WTC11 (cell line): ENCODE results near the gene CHTF8. TPM values are rescaled to one million over a fixed set of nuclear protein-coding genes. Genes with fewer than 3 reads are reported as not detected.

Experiments used
- ATAC-seq: fragments of 200-7000 bp; cut with Tn5 transposase; 2 replicates; pipeline ENCODE4 v1.10.0; 2021; ENCODE audit warnings: mild to moderate bottlenecking, moderate library complexity
- CTCF ChIA-PET: fragments of 300-600 bp; sonication (Branson Sonifier 250); formaldehyde crosslinking; loops from one replicate; lab custom pipeline; 2021; ENCODE audit warnings: antibody characterized with exemption; lab: Charles Lee
- POLR2A ChIA-PET: fragments of 350-600 bp; sonication (Branson Sonifier 250); formaldehyde crosslinking; loops from one replicate; lab custom pipeline; 2021; ENCODE audit warnings: antibody characterized with exemption; lab: Charles Lee
- DNase-seq: peaks from one replicate; pipeline ENCODE4 v3.0.0; 2021; ENCODE audit warnings: low spot score
- H3K27ac Mint-ChIP-seq: 2 replicates; pipeline ENCODE4 v1.8.0; 2021; ENCODE audit warnings: mixed read lengths
- H3K27me3 Mint-ChIP-seq: 2 replicates; pipeline ENCODE4 v1.8.0; 2021; ENCODE audit warnings: low read depth, mild to moderate bottlenecking, moderate library complexity, mixed read lengths
- H3K36me3 Mint-ChIP-seq: 2 replicates; pipeline ENCODE4 v1.8.0; 2021; ENCODE audit warnings: mixed read lengths
- H3K4me1 Mint-ChIP-seq: 2 replicates; pipeline ENCODE4 v1.8.0; 2022; ENCODE audit warnings: mixed read lengths
- H3K4me3 Mint-ChIP-seq: 2 replicates; pipeline ENCODE4 v1.8.0; 2021; ENCODE audit warnings: mild to moderate bottlenecking, moderate library complexity, mixed read lengths
- H3K9me3 Mint-ChIP-seq: 2 replicates; pipeline ENCODE4 v1.8.0; 2021; ENCODE audit warnings: mixed read lengths
- ATF2 ChIP-seq: sonication (generic); formaldehyde crosslinking; IDR thresholded peaks from 2 replicates; pipeline ENCODE4 v1.8.1; 2022; ENCODE audit warnings: low read depth, missing genetic modification reagents, borderline replicate concordance
- CREB1 ChIP-seq: sonication (generic); formaldehyde crosslinking; IDR thresholded peaks from 2 replicates; pipeline ENCODE4 v1.8.0; 2023; ENCODE audit warnings: mild to moderate bottlenecking, missing genetic modification reagents
- FOXK1 ChIP-seq: sonication (generic); formaldehyde crosslinking; IDR thresholded peaks from 2 replicates; pipeline ENCODE4 v1.8.0; 2022; ENCODE audit warnings: mild to moderate bottlenecking, moderate library complexity, missing genetic modification reagents
- HMGXB4 ChIP-seq: sonication (generic); formaldehyde crosslinking; IDR thresholded peaks from 2 replicates; pipeline ENCODE4 v1.8.1; 2023; ENCODE audit warnings: mild to moderate bottlenecking, moderate library complexity, missing genetic modification reagents
- MAX ChIP-seq: sonication (generic); formaldehyde crosslinking; IDR thresholded peaks from 2 replicates; pipeline ENCODE4 v1.8.0; 2022; ENCODE audit warnings: mild to moderate bottlenecking, missing genetic modification reagents
- MXD4 ChIP-seq: fragments of 250-450 bp; sonication (Bioruptor Pico); IDR thresholded peaks from 2 replicates; pipeline ENCODE4 v1.8.0; 2021; ENCODE audit warnings: mild to moderate bottlenecking, moderate library complexity, borderline replicate concordance
- NR2C2 ChIP-seq: sonication (generic); formaldehyde crosslinking; IDR thresholded peaks from 2 replicates; pipeline ENCODE4 v1.8.0; 2022; ENCODE audit warnings: mild to moderate bottlenecking, missing genetic modification reagents
- OVOL2 ChIP-seq: fragments of 250-450 bp; sonication (Bioruptor Pico); IDR thresholded peaks from 2 replicates; pipeline ENCODE4 v1.9.0; 2021; ENCODE audit warnings: mild to moderate bottlenecking, borderline replicate concordance
- PRDM15 ChIP-seq: sonication (generic); formaldehyde crosslinking; IDR thresholded peaks from 2 replicates; pipeline ENCODE4 v1.8.0; 2022; ENCODE audit warnings: missing genetic modification reagents
- RORB ChIP-seq: fragments of 250-450 bp; sonication (Bioruptor Pico); IDR thresholded peaks from 2 replicates; pipeline ENCODE4 v1.9.0; 2021; ENCODE audit warnings: mild to moderate bottlenecking
- SMAD3 ChIP-seq: sonication (generic); formaldehyde crosslinking; IDR thresholded peaks from 2 replicates; pipeline ENCODE4 v1.8.0; 2022; ENCODE audit warnings: missing genetic modification reagents, mild to moderate bottlenecking, borderline replicate concordance
- SOX15 ChIP-seq: fragments of 250-450 bp; sonication (Bioruptor Pico); IDR thresholded peaks from 2 replicates; pipeline ENCODE4 v1.9.0; 2021; ENCODE audit warnings: mild to moderate bottlenecking
- ZNF121 ChIP-seq: sonication (generic); formaldehyde crosslinking; IDR thresholded peaks from 2 replicates; pipeline ENCODE4 v1.8.0; 2023; ENCODE audit warnings: missing genetic modification reagents
- ZNF219 ChIP-seq: sonication (generic); formaldehyde crosslinking; IDR thresholded peaks from 2 replicates; pipeline ENCODE4 v1.8.0; 2023; ENCODE audit warnings: missing genetic modification reagents, mild to moderate bottlenecking, borderline replicate concordance
- ZNF423 ChIP-seq: fragments of 250-450 bp; sonication (Bioruptor Pico); IDR thresholded peaks from 2 replicates; pipeline ENCODE4 v2.1.2; 2022; ENCODE audit warnings: mild to moderate bottlenecking, moderate library complexity
- total RNA-seq: library from RNA; stranded (reverse); gene quantifications from 3 replicates; pipeline ENCODE4 v1.2.3, GENCODE V29; 2021
- TF ChIP-seq, protein P1 (sequence below): fragments of 250-450 bp; sonication (Bioruptor Pico); IDR thresholded peaks from 2 replicates; pipeline ENCODE4 v1.9.0; 2021; ENCODE audit warnings: mild to moderate bottlenecking
- TF ChIP-seq, protein P2 (sequence below): sonication (generic); formaldehyde crosslinking; IDR thresholded peaks from 2 replicates; pipeline ENCODE4 v1.8.0; 2022; ENCODE audit warnings: mild to moderate bottlenecking, missing genetic modification reagents
- TF ChIP-seq, protein P3 (sequence below): sonication (generic); formaldehyde crosslinking; IDR thresholded peaks from 2 replicates; pipeline ENCODE4 v1.8.0; 2023; ENCODE audit warnings: missing genetic modification reagents, mild to moderate bottlenecking, borderline replicate concordance
- TF ChIP-seq, protein P4 (sequence below): sonication (generic); formaldehyde crosslinking; IDR thresholded peaks from 2 replicates; pipeline ENCODE4 v1.8.0; 2022; ENCODE audit warnings: mild to moderate bottlenecking, missing genetic modification reagents

Gene CHTF8
- total RNA-seq, 1 experiment from 2014 or later: 115 TPM

- peaks cover 59% of the 10 kb centered on the region for H3K4me1 Mint-ChIP-seq
- peak; percentile 21; the same call in 1 of the 2 replicates for ATAC-seq
- no peaks in the 10 kb centered on the region for H3K36me3 Mint-ChIP-seq
- H3K4me3 Mint-ChIP-seq: no peak overlapping the region
- no peak overlapping the region for H3K27ac Mint-ChIP-seq
- peaks cover 6% of the 10 kb centered on the region; the same call in 1 of the 2 replicates for H3K27me3 Mint-ChIP-seq
- POLR2A ChIA-PET: interaction anchor here (0.6 to 1.8 kb wide), 3 partner anchors 11 to 254 kb away, joined by 3 to 7 read pairs (median 4); no protein-coding TSS in a partner anchor
- H3K9me3 Mint-ChIP-seq: no peaks in the 10 kb centered on the region
- DNase-seq: no peak
- CTCF ChIA-PET: interaction anchor here (0.7 to 2.1 kb wide), 5 partner anchors 11 to 112 kb away, joined by 3 to 7 read pairs (median 4); no protein-coding TSS in a partner anchor
- no peak for TF ChIP-seq ZNF121 (CRISPR knock-in tag)
- TF ChIP-seq HMGXB4 (CRISPR knock-in tag): no peak
- TF ChIP-seq RORB: no peak
- no peak for TF ChIP-seq FOXK1 (CRISPR knock-in tag)
- TF ChIP-seq PRDM15 (CRISPR knock-in tag): no peak
- no peak for TF ChIP-seq MAX (CRISPR knock-in tag)
- TF ChIP-seq, protein P1, sequence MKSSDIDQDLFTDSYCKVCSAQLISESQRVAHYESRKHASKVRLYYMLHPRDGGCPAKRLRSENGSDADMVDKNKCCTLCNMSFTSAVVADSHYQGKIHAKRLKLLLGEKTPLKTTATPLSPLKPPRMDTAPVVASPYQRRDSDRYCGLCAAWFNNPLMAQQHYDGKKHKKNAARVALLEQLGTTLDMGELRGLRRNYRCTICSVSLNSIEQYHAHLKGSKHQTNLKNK (CRISPR knock-in tag): no peak
- TF ChIP-seq ZNF423: no peak
- no peak for TF ChIP-seq ATF2 (CRISPR knock-in tag)
- TF ChIP-seq OVOL2 (CRISPR knock-in tag): no peak
- TF ChIP-seq, protein P2, sequence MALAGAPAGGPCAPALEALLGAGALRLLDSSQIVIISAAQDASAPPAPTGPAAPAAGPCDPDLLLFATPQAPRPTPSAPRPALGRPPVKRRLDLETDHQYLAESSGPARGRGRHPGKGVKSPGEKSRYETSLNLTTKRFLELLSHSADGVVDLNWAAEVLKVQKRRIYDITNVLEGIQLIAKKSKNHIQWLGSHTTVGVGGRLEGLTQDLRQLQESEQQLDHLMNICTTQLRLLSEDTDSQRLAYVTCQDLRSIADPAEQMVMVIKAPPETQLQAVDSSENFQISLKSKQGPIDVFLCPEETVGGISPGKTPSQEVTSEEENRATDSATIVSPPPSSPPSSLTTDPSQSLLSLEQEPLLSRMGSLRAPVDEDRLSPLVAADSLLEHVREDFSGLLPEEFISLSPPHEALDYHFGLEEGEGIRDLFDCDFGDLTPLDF (CRISPR knock-in tag): no peak
- TF ChIP-seq SMAD3 (CRISPR knock-in tag): no peak
- TF ChIP-seq, protein P3, sequence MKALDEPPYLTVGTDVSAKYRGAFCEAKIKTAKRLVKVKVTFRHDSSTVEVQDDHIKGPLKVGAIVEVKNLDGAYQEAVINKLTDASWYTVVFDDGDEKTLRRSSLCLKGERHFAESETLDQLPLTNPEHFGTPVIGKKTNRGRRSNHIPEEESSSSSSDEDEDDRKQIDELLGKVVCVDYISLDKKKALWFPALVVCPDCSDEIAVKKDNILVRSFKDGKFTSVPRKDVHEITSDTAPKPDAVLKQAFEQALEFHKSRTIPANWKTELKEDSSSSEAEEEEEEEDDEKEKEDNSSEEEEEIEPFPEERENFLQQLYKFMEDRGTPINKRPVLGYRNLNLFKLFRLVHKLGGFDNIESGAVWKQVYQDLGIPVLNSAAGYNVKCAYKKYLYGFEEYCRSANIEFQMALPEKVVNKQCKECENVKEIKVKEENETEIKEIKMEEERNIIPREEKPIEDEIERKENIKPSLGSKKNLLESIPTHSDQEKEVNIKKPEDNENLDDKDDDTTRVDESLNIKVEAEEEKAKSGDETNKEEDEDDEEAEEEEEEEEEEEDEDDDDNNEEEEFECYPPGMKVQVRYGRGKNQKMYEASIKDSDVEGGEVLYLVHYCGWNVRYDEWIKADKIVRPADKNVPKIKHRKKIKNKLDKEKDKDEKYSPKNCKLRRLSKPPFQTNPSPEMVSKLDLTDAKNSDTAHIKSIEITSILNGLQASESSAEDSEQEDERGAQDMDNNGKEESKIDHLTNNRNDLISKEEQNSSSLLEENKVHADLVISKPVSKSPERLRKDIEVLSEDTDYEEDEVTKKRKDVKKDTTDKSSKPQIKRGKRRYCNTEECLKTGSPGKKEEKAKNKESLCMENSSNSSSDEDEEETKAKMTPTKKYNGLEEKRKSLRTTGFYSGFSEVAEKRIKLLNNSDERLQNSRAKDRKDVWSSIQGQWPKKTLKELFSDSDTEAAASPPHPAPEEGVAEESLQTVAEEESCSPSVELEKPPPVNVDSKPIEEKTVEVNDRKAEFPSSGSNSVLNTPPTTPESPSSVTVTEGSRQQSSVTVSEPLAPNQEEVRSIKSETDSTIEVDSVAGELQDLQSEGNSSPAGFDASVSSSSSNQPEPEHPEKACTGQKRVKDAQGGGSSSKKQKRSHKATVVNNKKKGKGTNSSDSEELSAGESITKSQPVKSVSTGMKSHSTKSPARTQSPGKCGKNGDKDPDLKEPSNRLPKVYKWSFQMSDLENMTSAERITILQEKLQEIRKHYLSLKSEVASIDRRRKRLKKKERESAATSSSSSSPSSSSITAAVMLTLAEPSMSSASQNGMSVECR (CRISPR knock-in tag): no peak
- TF ChIP-seq NR2C2 (CRISPR knock-in tag): no peak
- TF ChIP-seq MXD4 (CRISPR knock-in tag): no peak
- no peak for TF ChIP-seq SOX15
- TF ChIP-seq, protein P4, sequence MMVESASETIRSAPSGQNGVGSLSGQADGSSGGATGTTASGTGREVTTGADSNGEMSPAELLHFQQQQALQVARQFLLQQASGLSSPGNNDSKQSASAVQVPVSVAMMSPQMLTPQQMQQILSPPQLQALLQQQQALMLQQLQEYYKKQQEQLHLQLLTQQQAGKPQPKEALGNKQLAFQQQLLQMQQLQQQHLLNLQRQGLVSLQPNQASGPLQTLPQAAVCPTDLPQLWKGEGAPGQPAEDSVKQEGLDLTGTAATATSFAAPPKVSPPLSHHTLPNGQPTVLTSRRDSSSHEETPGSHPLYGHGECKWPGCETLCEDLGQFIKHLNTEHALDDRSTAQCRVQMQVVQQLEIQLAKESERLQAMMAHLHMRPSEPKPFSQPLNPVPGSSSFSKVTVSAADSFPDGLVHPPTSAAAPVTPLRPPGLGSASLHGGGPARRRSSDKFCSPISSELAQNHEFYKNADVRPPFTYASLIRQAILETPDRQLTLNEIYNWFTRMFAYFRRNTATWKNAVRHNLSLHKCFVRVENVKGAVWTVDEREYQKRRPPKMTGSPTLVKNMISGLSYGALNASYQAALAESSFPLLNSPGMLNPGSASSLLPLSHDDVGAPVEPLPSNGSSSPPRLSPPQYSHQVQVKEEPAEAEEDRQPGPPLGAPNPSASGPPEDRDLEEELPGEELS (CRISPR knock-in tag): no peak
- TF ChIP-seq CREB1 (CRISPR knock-in tag): no peak
- TF ChIP-seq ZNF219: no peak
Observed at GRCh38 chr16:69100071-69100691, 32.2 kb downstream of the CHTF8 start.
